Vagina (tissue), 2 donors: ENCODE results near the gene DMAC2.

Source experiments
- CTCF ChIP-seq, 3 experiments: fragments of 450-650 bp in 2 of 3; fragments of 200-600 bp in 1 of 3; sonication (generic) in 1 of 3; IDR thresholded peaks; one replicate each; pipeline ENCODE4 v1.5.1; 2017 to 2019; ENCODE audit warnings: antibody characterized with exemption in 3 of 3, mild to moderate bottlenecking in 2 of 3, moderate library complexity in 2 of 3
- POLR2A ChIP-seq, 2 donors: fragments of 450-650 bp; IDR thresholded peaks; one replicate each; pipeline ENCODE4 v1.6.1; 2017; ENCODE audit warnings: antibody characterized with exemption in 2 of 2, mild to moderate bottlenecking in 2 of 2, moderate library complexity in 2 of 2

- TF ChIP-seq CTCF (IDR thresholded peaks at IDR 0.05) (no peak), POLR2A (IDR thresholded peaks at IDR 0.05) (no peak)
Observed at GRCh38 chr19:41479757-41480191, 40.1 kb upstream of the DMAC2 start.
